T-helper 9 cell (primary cell): ENCODE results near the gene ARFGEF3.
A peak's percentile ranks its signal among the peaks of the same experiment; 100 is the strongest.
"Not testable (repeated sequence)": the region's sequence is repeated elsewhere in the genome, so short reads cannot be mapped to it uniquely, and the experiment has no call there.

Experiments used
- DNase-seq: peaks from one replicate; pipeline ENCODE4 v3.0.0-alpha.2; 2020
- total RNA-seq, 2 donors: gene quantifications; one replicate each; lab custom pipeline; 2026; lab: John Stamatoyannopoulos, UW

The ARFGEF3 gene, protein sequence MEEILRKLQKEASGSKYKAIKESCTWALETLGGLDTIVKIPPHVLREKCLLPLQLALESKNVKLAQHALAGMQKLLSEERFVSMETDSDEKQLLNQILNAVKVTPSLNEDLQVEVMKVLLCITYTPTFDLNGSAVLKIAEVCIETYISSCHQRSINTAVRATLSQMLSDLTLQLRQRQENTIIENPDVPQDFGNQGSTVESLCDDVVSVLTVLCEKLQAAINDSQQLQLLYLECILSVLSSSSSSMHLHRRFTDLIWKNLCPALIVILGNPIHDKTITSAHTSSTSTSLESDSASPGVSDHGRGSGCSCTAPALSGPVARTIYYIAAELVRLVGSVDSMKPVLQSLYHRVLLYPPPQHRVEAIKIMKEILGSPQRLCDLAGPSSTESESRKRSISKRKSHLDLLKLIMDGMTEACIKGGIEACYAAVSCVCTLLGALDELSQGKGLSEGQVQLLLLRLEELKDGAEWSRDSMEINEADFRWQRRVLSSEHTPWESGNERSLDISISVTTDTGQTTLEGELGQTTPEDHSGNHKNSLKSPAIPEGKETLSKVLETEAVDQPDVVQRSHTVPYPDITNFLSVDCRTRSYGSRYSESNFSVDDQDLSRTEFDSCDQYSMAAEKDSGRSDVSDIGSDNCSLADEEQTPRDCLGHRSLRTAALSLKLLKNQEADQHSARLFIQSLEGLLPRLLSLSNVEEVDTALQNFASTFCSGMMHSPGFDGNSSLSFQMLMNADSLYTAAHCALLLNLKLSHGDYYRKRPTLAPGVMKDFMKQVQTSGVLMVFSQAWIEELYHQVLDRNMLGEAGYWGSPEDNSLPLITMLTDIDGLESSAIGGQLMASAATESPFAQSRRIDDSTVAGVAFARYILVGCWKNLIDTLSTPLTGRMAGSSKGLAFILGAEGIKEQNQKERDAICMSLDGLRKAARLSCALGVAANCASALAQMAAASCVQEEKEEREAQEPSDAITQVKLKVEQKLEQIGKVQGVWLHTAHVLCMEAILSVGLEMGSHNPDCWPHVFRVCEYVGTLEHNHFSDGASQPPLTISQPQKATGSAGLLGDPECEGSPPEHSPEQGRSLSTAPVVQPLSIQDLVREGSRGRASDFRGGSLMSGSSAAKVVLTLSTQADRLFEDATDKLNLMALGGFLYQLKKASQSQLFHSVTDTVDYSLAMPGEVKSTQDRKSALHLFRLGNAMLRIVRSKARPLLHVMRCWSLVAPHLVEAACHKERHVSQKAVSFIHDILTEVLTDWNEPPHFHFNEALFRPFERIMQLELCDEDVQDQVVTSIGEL (N-terminal part only)
- total RNA-seq, result 0 to 0.56 reads per million in 2 donors

- DNase-seq, result peak; percentile 37
Observed at GRCh38 chr6:138161338-138162110, at the start of gene ARFGEF3. Gene ARFGEF3 (plus strand): TSS chr6:138161939. CDS start chr6:138162087, 148 bp downstream.

- DNase-seq, result no peak
Observed at GRCh38 chr6:138113588-138114210, 48.0 kb upstream of the ARFGEF3 start.

DNA sequence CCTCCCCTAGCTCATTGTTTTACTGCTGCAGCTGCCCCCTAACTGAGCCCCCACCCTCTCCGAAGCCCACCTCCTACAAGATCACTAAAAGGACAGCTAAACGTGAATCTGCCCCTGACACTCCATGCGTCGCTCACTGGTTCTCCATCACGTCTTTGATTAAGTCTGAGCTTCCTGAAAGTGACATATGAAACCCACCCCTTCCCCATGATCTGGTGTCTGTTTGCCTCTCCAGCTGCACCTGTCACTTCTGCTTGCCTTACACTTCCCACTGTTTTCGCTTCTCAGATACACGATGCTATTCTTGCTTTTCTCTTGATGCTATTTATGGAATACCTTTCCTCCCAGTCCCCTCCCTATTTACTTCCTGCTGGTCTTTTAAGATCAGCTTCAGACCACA lies 46.5 kb upstream of the ARFGEF3 start:
- no peak for DNase-seq

DNA sequence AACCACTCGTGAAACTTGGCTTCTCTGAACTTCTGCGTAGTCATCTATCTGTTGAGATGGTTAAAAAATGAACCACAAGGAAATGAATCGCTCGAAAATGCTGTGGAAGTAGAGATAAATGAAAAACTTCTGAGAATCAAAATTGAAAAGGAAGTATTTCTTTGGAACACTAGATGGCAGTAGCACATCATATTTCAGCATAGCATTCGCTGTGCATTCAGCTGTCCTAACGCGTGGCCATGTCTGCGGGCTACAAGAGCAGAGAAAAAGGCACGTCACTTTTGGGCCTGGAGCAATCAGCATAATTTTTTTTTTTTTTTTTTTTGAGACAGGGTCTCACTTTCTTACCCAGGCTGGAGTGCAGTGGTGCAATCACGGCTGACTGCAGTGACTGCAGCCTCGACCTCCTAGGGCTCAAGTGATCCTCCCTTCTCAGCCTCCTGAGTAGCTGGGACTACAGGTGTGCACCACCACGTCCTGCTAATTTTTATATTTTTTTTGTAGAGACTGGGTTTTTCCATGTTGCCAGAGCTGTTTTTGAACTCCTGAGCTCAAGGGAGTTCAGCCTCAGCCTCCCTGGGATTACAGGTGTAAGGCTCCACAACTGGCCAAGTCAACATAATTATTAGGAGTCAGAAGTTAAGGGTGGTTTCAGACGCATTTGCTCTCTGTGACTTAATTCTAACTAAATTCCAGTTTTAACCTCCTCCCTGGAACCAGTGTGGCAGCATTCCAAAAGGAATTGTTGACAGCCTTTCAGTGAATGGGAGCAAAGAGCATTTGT lies 45.7 kb upstream of the ARFGEF3 start:
- DNase-seq, result peak; percentile 24

DNA sequence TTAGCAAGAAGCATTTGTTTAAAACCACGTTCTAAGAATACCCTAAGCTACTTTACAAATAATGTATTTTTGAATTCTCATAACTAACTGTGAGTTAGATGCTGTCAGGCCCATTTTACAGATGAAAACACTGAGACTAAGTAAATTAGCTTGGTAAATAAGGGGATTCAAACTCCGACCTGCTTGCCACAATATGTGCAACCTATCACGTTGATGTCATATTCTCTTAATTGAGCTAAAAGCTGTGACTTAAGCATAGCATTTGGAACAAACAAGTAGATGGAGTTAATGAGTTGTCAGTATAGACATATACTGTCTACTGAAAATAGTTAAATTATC lies 45.1 kb upstream of the ARFGEF3 start:
- DNase-seq, result no peak

DNA sequence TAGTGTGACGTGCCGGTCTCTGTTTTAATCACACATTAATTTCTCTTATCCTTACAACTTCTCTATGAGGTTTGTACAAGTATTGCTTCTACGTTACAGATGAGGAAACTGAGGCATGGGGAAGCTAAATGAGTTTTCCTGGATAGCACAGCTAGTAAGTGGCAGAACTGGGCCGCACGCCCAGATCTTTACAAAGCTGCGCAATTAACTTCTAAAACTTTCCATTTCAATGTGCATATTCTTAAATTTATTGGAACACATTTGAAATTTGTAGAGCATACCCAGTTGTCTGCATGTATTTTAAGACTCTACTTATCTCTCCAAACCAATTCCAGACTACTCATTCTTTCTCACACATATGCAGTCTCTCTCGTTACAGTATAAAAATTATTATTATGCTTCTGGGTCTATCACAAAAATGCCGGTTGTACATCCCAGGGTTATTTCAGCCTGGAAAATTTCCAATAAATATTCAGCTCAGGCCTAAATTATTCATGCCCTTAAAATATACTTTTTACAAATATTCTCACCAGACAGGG lies 44.3 kb upstream of the ARFGEF3 start:
- DNase-seq, result no peak

DNA sequence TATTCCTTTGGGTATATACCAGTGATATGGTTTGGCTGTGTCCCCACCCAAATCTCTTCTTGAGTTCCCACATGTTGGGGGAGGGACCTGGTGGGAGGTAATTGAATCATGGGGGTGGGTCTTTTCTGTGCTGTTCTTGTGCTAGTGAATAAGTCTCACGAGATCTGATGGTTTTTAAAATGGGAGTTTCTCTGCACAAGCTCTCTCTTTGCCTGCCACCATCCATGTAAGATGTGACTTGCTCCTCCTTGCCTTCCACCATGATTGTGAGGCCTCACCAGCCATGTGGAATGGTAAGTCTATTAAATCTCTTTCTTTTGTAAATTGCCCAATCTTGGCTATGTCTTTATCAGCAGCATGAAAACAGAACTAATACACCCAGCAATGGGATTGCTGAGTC lies 42.5 kb upstream of the ARFGEF3 start:
- not testable (repeated sequence) for DNase-seq

GRCh38 chr6:138119976-138120375 lies 41.8 kb upstream of the ARFGEF3 start:
- DNase-seq, result no peak

DNA sequence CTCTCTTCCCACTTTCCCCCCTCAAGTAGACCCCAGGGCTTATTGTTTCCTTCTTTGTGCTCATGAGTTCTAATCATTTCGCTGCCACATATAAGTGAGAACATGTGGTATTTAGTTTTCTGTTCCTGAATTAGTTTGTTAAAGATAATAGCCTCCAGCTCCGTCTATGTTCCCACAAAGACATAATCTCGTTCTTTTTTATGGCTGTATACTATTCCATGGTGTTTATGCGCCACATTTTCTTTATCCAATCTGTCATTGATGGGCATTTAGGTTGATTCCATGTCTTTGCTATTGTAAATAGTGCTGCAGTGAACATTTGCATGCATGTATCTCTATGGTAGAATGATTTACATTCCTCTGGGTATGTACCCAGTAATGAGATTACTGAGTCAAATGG lies 37.6 kb upstream of the ARFGEF3 start:
- no peak for DNase-seq

DNA sequence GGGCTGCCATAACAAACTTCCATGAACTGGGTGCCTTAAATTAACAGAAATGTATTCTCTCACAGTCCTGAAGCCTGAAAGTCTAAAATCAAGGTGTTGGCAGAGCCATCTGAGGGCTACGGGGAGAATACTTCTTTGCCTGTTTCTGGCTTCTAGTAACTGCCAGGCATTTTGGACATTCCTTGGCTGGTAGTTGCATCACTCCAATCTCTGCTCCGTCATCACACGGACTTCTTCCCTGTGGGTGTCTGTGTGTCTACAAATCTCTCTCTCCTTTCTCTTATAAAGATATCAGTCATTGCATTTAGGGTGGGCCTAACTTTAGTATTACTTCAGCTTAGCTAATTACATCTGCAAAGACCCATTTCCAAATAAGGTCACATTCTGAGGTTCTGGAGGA lies 33.6 kb upstream of the ARFGEF3 start:
- DNase-seq, result no peak

- DNase-seq, result no peak
Observed at GRCh38 chr6:138129190-138129589, 32.5 kb upstream of the ARFGEF3 start.

- no peak for DNase-seq
Observed at GRCh38 chr6:138142806-138143205, 18.9 kb upstream of the ARFGEF3 start.

- DNase-seq, result no peak
Observed at GRCh38 chr6:138145402-138145801, 16.3 kb upstream of the ARFGEF3 start.

GRCh38 chr6:138146544-138146943 lies 15.2 kb upstream of the ARFGEF3 start:
- DNase-seq, result no peak

GRCh38 chr6:138155443-138155842 lies 6.3 kb upstream of the ARFGEF3 start:
- DNase-seq, result no peak

DNA sequence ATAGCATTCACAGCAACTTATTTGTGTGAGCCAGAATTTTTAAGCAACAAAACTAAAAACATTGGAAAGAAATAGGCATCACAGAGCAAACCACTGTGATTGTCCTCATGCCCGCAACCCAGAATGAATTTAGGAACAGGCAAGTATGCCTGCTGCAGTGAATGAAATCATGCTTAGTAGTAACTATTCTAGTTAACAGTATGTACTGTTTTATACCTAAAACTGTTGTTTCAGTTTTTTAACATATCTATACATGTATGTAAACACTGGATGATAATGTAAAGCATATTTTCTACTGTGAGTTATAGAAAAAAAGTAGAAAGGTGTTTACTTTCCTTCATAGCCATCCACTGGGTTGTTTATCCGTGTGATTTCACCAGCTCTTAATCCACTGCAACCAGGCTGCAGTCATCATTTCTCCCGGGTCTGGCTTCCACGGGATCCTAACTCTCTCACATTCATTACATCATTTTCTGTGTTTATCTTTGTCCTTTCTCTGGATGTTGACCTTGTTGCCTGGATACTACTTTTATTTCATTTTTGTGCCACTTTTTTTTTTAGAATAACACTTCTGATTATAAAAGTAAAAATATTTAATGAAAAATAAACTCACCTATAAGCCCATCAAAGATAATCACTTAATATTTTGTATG lies 3.6 kb upstream of the ARFGEF3 start:
- DNase-seq, result no peak

GRCh38 chr6:138159246-138159645 lies 2.5 kb upstream of the ARFGEF3 start:
- no peak for DNase-seq

DNA sequence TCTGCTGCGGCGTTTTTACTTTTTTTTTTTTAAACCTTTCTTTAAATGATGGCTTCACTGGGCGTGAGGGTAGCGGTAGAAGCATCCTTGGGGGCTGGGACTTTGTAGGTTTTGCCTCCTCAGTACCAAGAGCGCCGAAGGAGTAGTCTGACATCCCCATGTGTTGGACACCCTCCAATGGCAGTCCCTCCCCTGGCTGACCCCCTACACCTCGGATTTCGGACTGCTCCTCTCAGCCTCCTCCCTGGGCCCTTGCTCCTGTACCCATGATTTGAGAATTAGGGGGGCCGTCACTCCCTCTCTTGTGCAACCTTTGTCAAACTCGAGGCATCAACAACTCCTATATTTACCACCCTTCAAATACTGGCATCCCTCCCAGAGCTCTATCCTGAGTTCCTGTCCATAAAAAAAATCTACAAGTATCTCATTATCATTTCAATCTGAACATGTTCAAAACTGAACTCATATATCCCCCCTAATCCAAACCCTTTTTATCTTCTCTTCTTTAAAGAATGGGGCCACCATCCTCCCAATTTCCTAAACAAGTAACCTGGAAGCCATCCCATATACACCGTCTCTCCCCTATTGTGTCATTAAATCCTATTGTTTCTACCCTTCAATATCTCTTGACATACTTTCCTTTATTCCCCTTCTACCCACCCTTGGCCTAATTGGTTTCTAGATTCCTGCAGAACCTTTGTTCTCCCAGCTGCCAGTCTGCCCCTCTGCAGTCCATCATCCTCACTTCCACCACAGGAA lies 1.2 kb upstream of the ARFGEF3 start:
- no peak for DNase-seq

DNA sequence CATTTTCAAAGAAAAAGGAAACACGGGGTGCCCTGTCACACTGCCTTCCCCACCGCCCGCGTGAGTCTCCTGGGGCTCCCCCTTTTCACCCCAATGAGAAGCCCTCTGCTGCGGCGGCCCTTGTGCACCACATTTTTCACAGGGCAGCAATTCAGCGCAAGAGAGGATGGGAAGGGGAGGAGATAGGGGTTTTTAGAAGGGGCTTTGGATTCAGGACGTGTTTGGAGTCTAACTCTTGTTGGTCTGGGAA lies 726 bp upstream of the ARFGEF3 start:
- DNase-seq, result no peak
